H9 (cell line): ENCODE results near the gene CTDSPL. TPM values are rescaled to one million over a fixed set of nuclear protein-coding genes. Genes with fewer than 3 reads are reported as not detected.
A peak's percentile ranks its signal among the peaks of the same experiment; 100 is the strongest.

Source experiments
- DNase-seq: peaks from one replicate; pipeline ENCODE4 v3.0.0-alpha.2; 2017
- H2AFZ ChIP-seq: one replicate; pipeline ENCODE4 v1.6.1; 2013; ENCODE audit warnings: mild to moderate bottlenecking, low read length, control low read depth, moderate library complexity
- H2AK5ac ChIP-seq: 2 replicates; pipeline ENCODE4 v1.6.1; 2013; ENCODE audit warnings: low read length, control low read depth, mixed read lengths; ENCODE audit not compliant: insufficient read length
- H2BK120ac ChIP-seq: one replicate; pipeline ENCODE4 v1.6.1; 2013; ENCODE audit warnings: low read depth, mild to moderate bottlenecking, low read length, control low read depth, inconsistent platforms; ENCODE audit not compliant: poor library complexity, severe bottlenecking
- H2BK12ac ChIP-seq: 2 replicates; pipeline ENCODE4 v1.6.1; 2013; ENCODE audit warnings: low read length, control low read depth, mixed read lengths, low read depth; ENCODE audit not compliant: insufficient read length
- H2BK15ac ChIP-seq: 2 replicates; pipeline ENCODE4 v1.6.1; 2013; ENCODE audit warnings: low read depth, low read length, control low read depth
- H2BK20ac ChIP-seq: one replicate; pipeline ENCODE4 v1.6.1; 2013; ENCODE audit warnings: low read depth, mild to moderate bottlenecking, low read length, control low read depth, inconsistent platforms; ENCODE audit not compliant: poor library complexity, severe bottlenecking
- H2BK5ac ChIP-seq: 2 replicates; pipeline ENCODE4 v1.6.1; 2013; ENCODE audit warnings: low read length, control low read depth, mixed read lengths; ENCODE audit not compliant: insufficient read length
- H3K14ac ChIP-seq: 2 replicates; pipeline ENCODE4 v1.6.1; 2013; ENCODE audit warnings: low read length, control low read depth; ENCODE audit not compliant: insufficient read depth
- H3K18ac ChIP-seq: 2 replicates; pipeline ENCODE4 v1.6.1; 2013; ENCODE audit warnings: low read depth, mild to moderate bottlenecking, mixed read lengths, low read length, control low read depth; ENCODE audit not compliant: insufficient read length
- H3K23ac ChIP-seq: 2 replicates; pipeline ENCODE4 v1.6.1; 2013; ENCODE audit warnings: low read length, control low read depth, mixed read lengths, low read depth; ENCODE audit not compliant: insufficient read length
- H3K23me2 ChIP-seq: 2 replicates; pipeline ENCODE4 v1.6.1; 2013; ENCODE audit warnings: low read depth, mild to moderate bottlenecking, mixed read lengths, low read length, control low read depth; ENCODE audit not compliant: insufficient read length, poor library complexity, severe bottlenecking
- H3K27ac ChIP-seq: 2 replicates; pipeline ENCODE4 v1.5.1; 2013; ENCODE audit warnings: low read length, control low read depth, mixed read lengths, low read depth; ENCODE audit not compliant: insufficient read length
- H3K27me3 ChIP-seq: 2 replicates; pipeline ENCODE4 v1.6.1; 2013; ENCODE audit warnings: low read length, control low read depth, inconsistent platforms; ENCODE audit not compliant: insufficient read depth
- H3K4ac ChIP-seq: 2 replicates; pipeline ENCODE4 v1.6.1; 2013; ENCODE audit warnings: low read depth, mild to moderate bottlenecking, control low read depth, inconsistent platforms, low read length, moderate library complexity
- H3K4me1 ChIP-seq: 2 replicates; pipeline ENCODE4 v1.6.1; 2013; ENCODE audit warnings: low read length, control low read depth, inconsistent platforms; ENCODE audit not compliant: insufficient read depth
- H3K4me2 ChIP-seq: 2 replicates; pipeline ENCODE4 v1.6.1; 2013; ENCODE audit warnings: low read length, control low read depth, mixed read lengths; ENCODE audit not compliant: insufficient read length, insufficient read depth
- H3K56ac ChIP-seq: 2 replicates; pipeline ENCODE4 v1.6.1; 2013; ENCODE audit warnings: low read depth, mild to moderate bottlenecking, mixed read lengths, low read length, control low read depth; ENCODE audit not compliant: insufficient read length
- H3K79me1 ChIP-seq: 2 replicates; pipeline ENCODE4 v1.6.1; 2013; ENCODE audit warnings: low read depth, mild to moderate bottlenecking, moderate library complexity, low read length, control low read depth, inconsistent platforms; ENCODE audit not compliant: insufficient read depth, poor library complexity, severe bottlenecking
- H3K79me2 ChIP-seq: 2 replicates; pipeline ENCODE4 v1.6.1; 2013; ENCODE audit warnings: low read length, control low read depth, inconsistent platforms; ENCODE audit not compliant: insufficient read depth
- H3K9ac ChIP-seq: 2 replicates; pipeline ENCODE4 v1.6.1; 2013; ENCODE audit warnings: low read length, control low read depth, mixed read lengths; ENCODE audit not compliant: insufficient read length; ENCODE audit errors: extremely low read depth
- H3K9me3 ChIP-seq: one replicate; pipeline ENCODE4 v1.6.1; 2013; ENCODE audit warnings: low read depth, low read length, inconsistent platforms; ENCODE audit not compliant: control insufficient read depth
- H3T11ph ChIP-seq: one replicate; pipeline ENCODE4 v1.6.1; 2013; ENCODE audit warnings: mild to moderate bottlenecking, low read length, control low read depth, inconsistent platforms
- H4K20me1 ChIP-seq: one replicate; pipeline ENCODE4 v1.6.1; 2013; ENCODE audit not compliant: control insufficient read depth, insufficient read length, insufficient read depth
- H4K5ac ChIP-seq: 2 replicates; pipeline ENCODE4 v1.6.1; 2013; ENCODE audit warnings: low read depth, mild to moderate bottlenecking, mixed read lengths, low read length, control low read depth; ENCODE audit not compliant: insufficient read length
- H4K8ac ChIP-seq: replicated peaks from 2 replicates; pipeline ENCODE4 v1.6.1; 2013; ENCODE audit warnings: low read length, control low read depth, mixed read lengths, low read depth; ENCODE audit not compliant: insufficient read length
- H4K91ac ChIP-seq: 2 replicates; pipeline ENCODE4 v1.6.1; 2013; ENCODE audit warnings: low read depth, mild to moderate bottlenecking, moderate library complexity, mixed read lengths, low read length, control low read depth; ENCODE audit not compliant: insufficient read length
- H3K27ac Mint-ChIP-seq, 3 experiments: 2 replicates in 2 of 3; 3 replicates in 1 of 3; pipeline ENCODE4 v1.8.0; 2020 to 2021; ENCODE audit warnings: mixed read lengths in 3 of 3, mild to moderate bottlenecking in 1 of 3, moderate library complexity in 1 of 3
- H3K27me3 Mint-ChIP-seq: 2 replicates; pipeline ENCODE4 v1.8.0; 2021; ENCODE audit warnings: low read depth, mild to moderate bottlenecking, moderate library complexity, mixed read lengths
- H3K36me3 Mint-ChIP-seq, 3 experiments: 2 replicates in 2 of 3; 3 replicates in 1 of 3; pipeline ENCODE4 v1.8.0; 2020 to 2021; ENCODE audit warnings: low read depth in 3 of 3, mixed read lengths in 3 of 3; ENCODE audit not compliant: insufficient read depth in 1 of 3
- H3K4me1 Mint-ChIP-seq, 2 experiments: 2 replicates each; pipeline ENCODE4 v1.8.0; 2020; ENCODE audit warnings: mixed read lengths in 2 of 2
- H3K4me3 Mint-ChIP-seq, 2 experiments: 2 replicates in 1 of 2; 3 replicates in 1 of 2; pipeline ENCODE4 v1.8.0; 2020 to 2021; ENCODE audit warnings: mild to moderate bottlenecking in 2 of 2, mixed read lengths in 2 of 2, moderate library complexity in 1 of 2
- H3K9me3 Mint-ChIP-seq, 2 experiments: 2 replicates in 1 of 2; 3 replicates in 1 of 2; pipeline ENCODE4 v1.8.0; 2020; ENCODE audit warnings: mild to moderate bottlenecking in 2 of 2, mixed read lengths in 2 of 2, moderate library complexity in 1 of 2
- CTCF ChIP-seq: fragments of 200-600 bp; sonication (generic); conservative IDR thresholded peaks from 3 replicates; pipeline ENCODE4 v1.8.0; 2021; ENCODE audit warnings: antibody characterized with exemption, mild to moderate bottlenecking
- WGBS: extraction: QIAGEN DNeasy Blood & Tissue Kit; methylation state at CpG from one replicate; pipeline ENCODE4 v1.1.7; 2013; ENCODE audit warnings: missing lambda C conversion rate, low lambda C conversion rate, mixed read lengths; ENCODE audit not compliant: insufficient read length; ENCODE audit errors: extremely low coverage; 5-methylcytosine and 5-hydroxymethylcytosine counted together
- total RNA-seq: library from RNA; stranded (reverse); gene quantifications from 2 replicates; pipeline ENCODE4 v1.2.1, GENCODE V29; 2021

The CTDSPL gene
- total RNA-seq, 1 experiment from 2014 or later = 20.8 TPM

GRCh38 chr3:37955918-37956707 lies 94.4 kb downstream of the CTDSPL start:
- no peak overlapping the region for H2AFZ ChIP-seq
- H3K4ac ChIP-seq = no peak overlapping the region
- no peak overlapping the region for H3K18ac ChIP-seq
- H3K27me3 Mint-ChIP-seq = no peaks in the 10 kb centered on the region
- no peak overlapping the region for H2BK15ac ChIP-seq
- DNase-seq = no peak
- H3K27ac Mint-ChIP-seq = peak overlapping the region; percentile 1 to 85 (median 69); a peak in 6 of 7 replicates
- H4K8ac ChIP-seq = no peak overlapping the region
- no peak overlapping the region for H3K14ac ChIP-seq
- H4K20me1 ChIP-seq = no peaks in the 10 kb centered on the region
- no peaks in the 10 kb centered on the region for H3K23me2 ChIP-seq
- TF ChIP-seq CTCF = no peak
- no peak overlapping the region for H3K27ac ChIP-seq
- H3K23ac ChIP-seq = no peak overlapping the region
- no peak overlapping the region for H2BK120ac ChIP-seq
- WGBS = no CpG with 5 or more reads among the region's 3 CpGs
- no peak overlapping the region for H3K4me2 ChIP-seq
- H3K56ac ChIP-seq = no peak overlapping the region
- no peak overlapping the region for H2BK5ac ChIP-seq
- H3K27me3 ChIP-seq = no peaks in the 10 kb centered on the region
- no peak overlapping the region for H3T11ph ChIP-seq
- H3K79me2 ChIP-seq = no peaks in the 10 kb centered on the region
- H4K91ac ChIP-seq = no peak overlapping the region
- peaks cover 0 to 5% (median 4%) of the 10 kb centered on the region in 3 experiments; a peak in 4 of 7 replicates for H3K36me3 Mint-ChIP-seq
- H3K9me3 Mint-ChIP-seq = no peaks in the 10 kb centered on the region
- H2AK5ac ChIP-seq = no peak overlapping the region
- H3K9me3 ChIP-seq = no peaks in the 10 kb centered on the region
- H3K9ac ChIP-seq = no peak overlapping the region
- H3K4me1 ChIP-seq = peaks cover 4% of the 10 kb centered on the region
- no peaks in the 10 kb centered on the region for H3K79me1 ChIP-seq
- H3K4me3 Mint-ChIP-seq = no peak overlapping the region
- H3K4me1 Mint-ChIP-seq = peaks cover 17 to 18% of the 10 kb centered on the region in 2 experiments
- H2BK20ac ChIP-seq = no peak overlapping the region
- H4K5ac ChIP-seq = no peak overlapping the region
- H2BK12ac ChIP-seq = no peak overlapping the region
